Loucy (cell line): ENCODE data around the gene OXCT2.
"Not testable (repeated sequence)": the region's sequence is repeated elsewhere in the genome, so short reads cannot be mapped to it uniquely, and the experiment has no call there.

Experiments
- H2AFZ ChIP-seq: fragments of 200-600 bp; sonication (generic); 2 replicates; pipeline ENCODE4 v1.6.0; 2016; ENCODE audit warnings: antibody characterized with exemption, mild to moderate bottlenecking, low read length, moderate library complexity
- H3F3A ChIP-seq: fragments of 200-600 bp; 2 replicates; pipeline ENCODE4 v1.6.0; 2016; ENCODE audit warnings: antibody characterized with exemption, low read depth, mild to moderate bottlenecking
- H3K27me3 ChIP-seq: fragments of 200-600 bp; sonication (generic); 2 replicates; pipeline ENCODE4 v1.6.1; 2014; ENCODE audit warnings: low read length, mild to moderate bottlenecking; ENCODE audit not compliant: insufficient read depth, poor library complexity, severe bottlenecking
- H3K36me3 ChIP-seq: fragments of 200-600 bp; sonication (generic); 2 replicates; pipeline ENCODE4 v1.6.1; 2016; ENCODE audit warnings: low read length; ENCODE audit not compliant: insufficient read depth
- H3K4me1 ChIP-seq: fragments of 200-600 bp; sonication (generic); 2 replicates; pipeline ENCODE4 v1.5.1; 2014; ENCODE audit warnings: low read length, mild to moderate bottlenecking; ENCODE audit not compliant: insufficient read depth, poor library complexity, severe bottlenecking
- H3K4me2 ChIP-seq: fragments of 200-600 bp; sonication (generic); 2 replicates; pipeline ENCODE4 v1.6.0; 2014; ENCODE audit warnings: antibody characterized with exemption, low read length, low read depth, mild to moderate bottlenecking; ENCODE audit not compliant: poor library complexity, severe bottlenecking
- H3K4me3 ChIP-seq: fragments of 200-600 bp; sonication (generic); 2 replicates; pipeline ENCODE4 v1.5.1; 2014; ENCODE audit warnings: low read length, mild to moderate bottlenecking, mixed read lengths; ENCODE audit not compliant: poor library complexity, severe bottlenecking
- H3K79me2 ChIP-seq: fragments of 200-600 bp; sonication (generic); 2 replicates; pipeline ENCODE4 v1.6.1; 2014; ENCODE audit warnings: low read length; ENCODE audit not compliant: insufficient read depth
- H3K9ac ChIP-seq: fragments of 200-600 bp; sonication (generic); 2 replicates; pipeline ENCODE4 v1.6.0; 2014; ENCODE audit warnings: mild to moderate bottlenecking, low read depth, low read length, moderate library complexity; ENCODE audit not compliant: poor library complexity, severe bottlenecking
- H3K9me2 ChIP-seq: fragments of 200-600 bp; sonication (generic); replicated peaks from 2 replicates; pipeline ENCODE4 v1.6.1; 2016; ENCODE audit warnings: low read depth, low read length, mixed read lengths
- H3K9me3 ChIP-seq: fragments of 200-600 bp; sonication (generic); 2 replicates; pipeline ENCODE4 v1.6.1; 2014; ENCODE audit warnings: mild to moderate bottlenecking, antibody characterized with exemption, low read length, low read depth; ENCODE audit not compliant: insufficient read depth
- H4K20me1 ChIP-seq: fragments of 200-600 bp; sonication (generic); 2 replicates; pipeline ENCODE4 v1.6.0; 2014; ENCODE audit warnings: antibody characterized with exemption, low read length, mild to moderate bottlenecking; ENCODE audit not compliant: insufficient read depth, poor library complexity, severe bottlenecking
- CTCF ChIP-seq: fragments of 200-600 bp; sonication (generic); conservative IDR thresholded peaks from 2 replicates; pipeline ENCODE4 v1.5.1; 2014; ENCODE audit warnings: mild to moderate bottlenecking, antibody characterized with exemption, low read length
- EZH2phosphoT487 ChIP-seq: fragments of 200-600 bp; IDR thresholded peaks from 2 replicates; pipeline ENCODE4 v1.6.1; 2018; ENCODE audit warnings: antibody characterized with exemption, mild to moderate bottlenecking, moderate library complexity, borderline replicate concordance

OXCT2 gene

GRCh38 chr1:39817091-39817932, 46.2 kb upstream of the OXCT2 start:
- H3K36me3 ChIP-seq, H3K79me2 ChIP-seq, H3K9me3 ChIP-seq, H3K4me1 ChIP-seq, H3F3A ChIP-seq, H4K20me1 ChIP-seq, H3K27me3 ChIP-seq, H3K9me2 ChIP-seq: not testable (repeated sequence)
- H3K4me2 ChIP-seq: peak overlapping the region; percentile 58
- peak overlapping the region; percentile 24 for H3K9ac ChIP-seq
- H3K4me3 ChIP-seq: peak overlapping the region; percentile 56
- TF ChIP-seq CTCF: peak; percentile 43; the same call in 1 of the 2 replicates
- H2AFZ ChIP-seq: peak overlapping the region; percentile 68

- TF ChIP-seq EZH2phosphoT487: no peak
- peak; percentile 80 for TF ChIP-seq CTCF
- Histone ChIP-seq H3K9me2 (no peaks in the 10 kb centered on the region), H3K9ac (no peak overlapping the region), H2AFZ (peak overlapping the region; percentile 68), H3K36me3 (no peaks in the 10 kb centered on the region), H3K27me3 (no peaks in the 10 kb centered on the region), H3F3A (no peaks in the 10 kb centered on the region), H3K79me2 (no peaks in the 10 kb centered on the region), H3K4me1 (no peaks in the 10 kb centered on the region), H3K9me3 (no peaks in the 10 kb centered on the region), H3K4me3 (peak overlapping the region; percentile 56), H4K20me1 (no peaks in the 10 kb centered on the region), H3K4me2 (peak overlapping the region; percentile 58)
Observed at GRCh38 chr1:39816415-39817090, 45.4 kb upstream of the OXCT2 start.

GRCh38 chr1:39812913-39813312, 41.8 kb upstream of the OXCT2 start:
- TF ChIP-seq CTCF: no peak
- no peak for TF ChIP-seq EZH2phosphoT487
- Histone ChIP-seq H2AFZ (no peak overlapping the region), H4K20me1 (no peaks in the 10 kb centered on the region), H3K4me3 (no peak overlapping the region), H3K4me2 (no peak overlapping the region), H3K79me2 (no peaks in the 10 kb centered on the region), H3K9me2 (no peaks in the 10 kb centered on the region), H3F3A (no peaks in the 10 kb centered on the region), H3K36me3 (no peaks in the 10 kb centered on the region), H3K4me1 (no peaks in the 10 kb centered on the region), H3K9me3 (no peaks in the 10 kb centered on the region), H3K9ac (no peak overlapping the region), H3K27me3 (no peaks in the 10 kb centered on the region)
